ENCODE measurements around the gene SYTL2.
"Not testable (repeated sequence)": the region's sequence is repeated elsewhere in the genome, so short reads cannot be mapped to it uniquely, and the experiment has no call there.

SYTL2 gene

GRCh38 chr11:85672105-85672902 is 138.6 kb downstream of the SYTL2 start:
- DNase-seq = no peak

- DNase-seq = not testable (repeated sequence)
These were observed 139.8 kb downstream of the SYTL2 start for GRCh38 chr11:85670949-85671663.

GRCh38 chr11:85668157-85668556 is 142.8 kb downstream of the SYTL2 start:
- DNase-seq = no peak

GRCh38 chr11:85666687-85667086 is 144.3 kb downstream of the SYTL2 start:
- no peak for DNase-seq

- no peak for DNase-seq
These were observed 145.2 kb downstream of the SYTL2 start for GRCh38 chr11:85665733-85666132.

GRCh38 chr11:85664615-85665481 is 146.1 kb downstream of the SYTL2 start, which contains the start of gene CREBZF:
Gene CREBZF, minus strand, starts transcription at chr11:85665129. Its CDS starts 254 bp downstream, at chr11:85664875.
- peak; percentile 90 for DNase-seq

- DNase-seq = peak; percentile 73
These were observed 147.0 kb downstream of the SYTL2 start for GRCh38 chr11:85663753-85664614.

- no peak for DNase-seq
These were observed 147.7 kb downstream of the SYTL2 start for GRCh38 chr11:85663080-85663752.

GRCh38 chr11:85661972-85662664 is 148.8 kb downstream of the SYTL2 start:
- no peak for DNase-seq

- DNase-seq = no peak
These were observed 152.8 kb downstream of the SYTL2 start for GRCh38 chr11:85658180-85658579.

GRCh38 chr11:85656777-85657176 is 154.2 kb downstream of the SYTL2 start:
- DNase-seq = no peak

GRCh38 chr11:85654343-85654742 is 156.6 kb downstream of the SYTL2 start:
- not testable (repeated sequence) for DNase-seq

GRCh38 chr11:85652786-85653447 is 158.0 kb downstream of the SYTL2 start:
- no peak for DNase-seq

GRCh38 chr11:85651118-85651517 is 159.8 kb downstream of the SYTL2 start:
- DNase-seq = no peak

GRCh38 chr11:85647604-85648299 is 163.2 kb downstream of the SYTL2 start, which contains the start of gene TMEM126A:
Gene TMEM126A, plus strand, starts transcription at chr11:85647967. Its CDS starts 2,289 bp downstream, at chr11:85650256.
- peak; percentile 80 for DNase-seq

GRCh38 chr11:85647078-85647477 is 163.9 kb downstream of the SYTL2 start:
- DNase-seq = no peak

Measured in NCI-H2029 (cell line).